Ectodermal cell (in vitro differentiated cells): ENCODE results near the gene FOXP4.

Experiments
- H3K27ac ChIP-seq: 2 replicates; pipeline ENCODE4 v1.7.0; 2013; ENCODE audit warnings: mild to moderate bottlenecking, low read depth, low read length; ENCODE audit not compliant: insufficient read depth, poor library complexity, severe bottlenecking
- H3K27me3 ChIP-seq: 2 replicates; pipeline ENCODE4 v1.7.0; 2013; ENCODE audit warnings: mild to moderate bottlenecking, low read length; ENCODE audit not compliant: insufficient read depth, control insufficient read depth, poor library complexity, severe bottlenecking
- H3K36me3 ChIP-seq: one replicate; pipeline ENCODE4 v1.7.0; 2013; ENCODE audit warnings: low read length; ENCODE audit not compliant: control insufficient read depth, insufficient read depth
- H3K4me1 ChIP-seq: one replicate; pipeline ENCODE4 v1.7.0; 2013; ENCODE audit warnings: low read length; ENCODE audit not compliant: control insufficient read depth, insufficient read depth
- H3K4me3 ChIP-seq: 2 replicates; pipeline ENCODE4 v1.7.0; 2013; ENCODE audit warnings: low read depth, low read length, control low read depth; ENCODE audit not compliant: insufficient read depth
- H3K9me3 ChIP-seq: 2 replicates; pipeline ENCODE4 v1.7.0; 2013; ENCODE audit warnings: mild to moderate bottlenecking, low read length, moderate library complexity; ENCODE audit not compliant: control insufficient read depth
- WGBS, 2 experiments: methylation state at CpG; one replicate each; pipeline ENCODE4 v1.1.7; 2013; ENCODE audit warnings: missing lambda C conversion rate in 2 of 2; 5-methylcytosine and 5-hydroxymethylcytosine counted together

The FOXP4 gene

DNA sequence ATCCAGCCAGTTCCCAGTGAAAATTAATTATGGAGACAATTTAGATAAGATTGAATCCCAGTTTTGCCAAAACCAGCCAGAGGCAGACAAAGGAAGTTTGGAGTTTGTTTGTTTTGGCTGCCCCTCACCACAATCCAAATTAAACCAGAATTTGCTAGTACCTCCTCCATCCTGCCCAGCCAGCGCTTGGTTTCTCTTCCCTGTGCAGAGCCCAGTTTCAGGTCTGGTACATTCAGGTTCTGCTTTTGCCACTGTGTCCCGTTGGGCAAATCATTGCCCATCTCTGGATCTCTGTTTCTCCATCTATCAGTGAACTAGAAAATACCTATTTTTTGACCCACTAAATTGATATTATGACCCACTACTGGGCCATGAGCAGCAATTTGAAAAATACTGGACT, 26.4 kb downstream of the FOXP4 start:
- Histone ChIP-seq H3K4me3 (no peak overlapping the region), H3K27me3 (no peaks in the 10 kb centered on the region), H3K9me3 (no peaks in the 10 kb centered on the region), H3K36me3 (peaks cover 4% of the 10 kb centered on the region), H3K27ac (no peak overlapping the region), H3K4me1 (peaks cover 98% of the 10 kb centered on the region)
- 92 to 96% methylated on average over 2 of the region's 2 CpGs for WGBS, 2 experiments

DNA sequence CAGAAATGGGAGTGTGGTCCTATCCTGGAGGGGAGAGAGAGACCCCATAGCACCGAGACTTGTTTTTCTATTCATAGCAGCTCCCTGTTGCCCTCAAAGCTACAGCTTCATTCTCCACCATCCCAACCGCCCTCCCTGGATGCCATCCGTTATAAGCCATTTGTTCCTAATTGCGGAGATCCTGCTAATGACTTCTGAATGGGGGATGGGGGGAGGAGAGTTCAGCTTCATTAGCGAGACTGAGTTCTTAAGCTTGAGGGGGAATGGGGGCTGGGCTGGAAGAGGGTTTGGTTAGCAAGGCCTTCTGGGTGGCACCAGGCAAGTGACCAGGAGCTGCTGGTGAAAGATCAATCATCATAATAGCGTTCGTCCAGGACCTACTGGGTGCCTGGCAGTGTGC, 27.1 kb downstream of the FOXP4 start:
- H3K27ac ChIP-seq, result no peak overlapping the region
- no peaks in the 10 kb centered on the region for H3K27me3 ChIP-seq
- H3K4me1 ChIP-seq, result peaks cover 98% of the 10 kb centered on the region
- no peak overlapping the region for H3K4me3 ChIP-seq
- WGBS, 2 experiments, result 58 to 64% methylated on average over 7 of the region's 7 CpGs
- no peaks in the 10 kb centered on the region for H3K9me3 ChIP-seq
- peaks cover 4% of the 10 kb centered on the region for H3K36me3 ChIP-seq

DNA sequence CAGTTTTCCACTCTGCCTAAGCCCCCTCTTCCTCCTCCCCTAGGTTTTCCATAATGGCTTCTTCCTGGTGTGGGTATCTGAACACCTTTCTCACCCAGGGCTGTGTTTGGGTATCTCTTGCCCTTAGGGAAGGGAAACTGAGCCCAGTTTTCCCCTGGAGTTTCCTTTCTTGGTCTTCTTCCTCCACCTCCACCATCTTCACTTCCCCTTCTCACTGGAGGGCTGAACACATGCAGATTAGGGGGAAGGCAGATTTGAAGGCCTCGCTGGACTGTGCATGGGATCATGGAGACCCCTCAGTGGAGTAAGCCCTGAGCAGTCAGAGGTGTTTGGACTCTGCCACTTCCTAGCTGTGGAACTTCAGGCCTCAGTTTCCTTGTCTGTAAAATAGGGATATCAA, 27.8 kb downstream of the FOXP4 start:
- 73 to 90% methylated on average over 1 of the region's 1 CpG for WGBS, 2 experiments
- no peaks in the 10 kb centered on the region for H3K27me3 ChIP-seq
- H3K4me3 ChIP-seq, result no peak overlapping the region
- H3K36me3 ChIP-seq, result peaks cover 4% of the 10 kb centered on the region
- H3K9me3 ChIP-seq, result no peaks in the 10 kb centered on the region
- H3K27ac ChIP-seq, result no peak overlapping the region
- peaks cover 94% of the 10 kb centered on the region for H3K4me1 ChIP-seq

DNA sequence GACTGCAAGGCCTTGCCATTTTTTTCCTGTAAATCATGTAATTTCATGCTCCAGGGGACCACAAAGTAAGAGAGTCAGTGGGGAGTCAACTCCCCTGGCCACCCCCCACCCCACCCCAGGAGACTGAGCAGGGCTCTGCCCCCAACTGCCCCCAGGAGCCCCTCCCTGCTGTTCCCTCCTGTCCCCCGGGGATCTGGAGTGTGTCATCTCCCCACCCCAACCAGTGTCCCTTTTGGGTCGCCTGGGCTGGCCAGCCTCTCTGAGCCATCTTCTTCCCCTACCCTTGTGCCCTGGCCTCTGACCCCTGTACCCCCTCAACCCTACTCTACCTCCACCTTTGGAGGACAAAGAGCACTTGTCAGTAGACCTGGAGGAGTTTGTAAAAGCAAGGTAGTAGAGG, 29.4 kb downstream of the FOXP4 start:
- Histone ChIP-seq H3K4me3 (no peak overlapping the region), H3K27ac (no peak overlapping the region), H3K27me3 (no peaks in the 10 kb centered on the region), H3K9me3 (no peaks in the 10 kb centered on the region), H3K36me3 (peaks cover 9% of the 10 kb centered on the region), H3K4me1 (peaks cover 88% of the 10 kb centered on the region)
- 80 to 85% methylated on average over 2 of the region's 2 CpGs for WGBS, 2 experiments

DNA sequence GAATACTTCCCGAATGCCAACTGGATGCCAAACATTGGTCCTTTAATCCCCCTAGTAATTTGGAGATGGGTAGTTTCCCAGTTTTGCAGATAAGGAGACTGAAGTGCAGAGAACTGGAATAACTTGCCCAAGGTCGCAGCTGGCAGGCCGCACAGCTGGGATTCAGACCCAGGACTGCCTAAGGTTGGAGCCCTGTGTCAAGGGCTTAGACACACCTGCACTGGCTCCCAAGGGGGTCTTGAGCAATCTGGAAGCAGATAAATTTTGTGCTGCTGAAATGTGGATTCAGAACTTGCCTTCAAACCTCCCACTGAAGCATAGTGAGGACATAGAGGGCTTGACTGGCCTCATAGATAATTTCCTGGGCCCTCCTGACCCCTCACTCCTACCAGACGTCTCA, 30.5 kb downstream of the FOXP4 start:
- 83 to 84% methylated on average over 4 of the region's 4 CpGs for WGBS, 2 experiments
- H3K9me3 ChIP-seq, result no peaks in the 10 kb centered on the region
- H3K27me3 ChIP-seq, result no peaks in the 10 kb centered on the region
- H3K36me3 ChIP-seq, result peaks cover 11% of the 10 kb centered on the region
- no peak overlapping the region for H3K4me3 ChIP-seq
- peaks cover 83% of the 10 kb centered on the region for H3K4me1 ChIP-seq
- no peak overlapping the region for H3K27ac ChIP-seq

DNA sequence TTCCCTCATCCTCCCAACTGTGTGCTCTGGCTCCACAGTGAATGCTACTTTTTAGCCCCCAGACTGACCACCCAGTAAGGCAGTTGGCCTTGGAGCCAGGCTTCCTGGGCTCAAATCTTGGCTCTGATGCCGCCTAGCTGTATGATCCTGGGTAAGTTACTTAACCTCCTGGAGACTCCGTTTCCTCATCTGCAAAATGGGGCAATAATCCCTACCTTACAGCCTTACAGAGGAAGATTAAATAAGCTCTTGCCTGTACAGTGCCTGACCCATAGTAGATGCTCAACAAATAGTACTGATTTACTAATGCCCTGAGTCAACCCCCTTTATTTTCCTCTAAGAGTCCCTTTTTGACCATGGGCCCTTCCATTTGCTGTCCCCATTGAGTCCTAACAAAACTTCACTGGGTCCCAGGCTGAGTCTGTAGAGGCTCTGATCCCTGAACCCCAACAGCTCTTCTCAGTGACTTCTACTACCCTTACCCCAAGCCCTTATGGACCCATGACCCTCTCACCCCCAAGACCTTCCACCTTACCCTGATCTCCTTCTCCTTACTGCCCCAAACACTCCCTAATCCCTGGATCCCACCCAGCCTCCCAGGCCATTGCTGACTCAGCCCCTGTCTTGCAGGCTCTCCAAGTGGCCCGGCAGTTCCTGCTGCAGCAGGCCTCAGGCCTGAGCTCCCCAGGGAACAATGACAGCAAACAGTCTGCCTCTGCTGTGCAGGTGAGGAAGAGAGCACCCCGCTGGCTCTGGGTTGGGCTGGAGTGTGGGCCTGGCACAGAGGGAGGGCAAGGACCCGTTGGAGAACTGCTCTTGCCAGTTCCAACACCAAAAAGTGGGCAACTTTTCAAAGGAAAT, 31.4 kb downstream of the FOXP4 start:
- Histone ChIP-seq H3K4me3 (no peak overlapping the region), H3K9me3 (no peaks in the 10 kb centered on the region), H3K27ac (peak overlapping the region; percentile 67), H3K36me3 (peaks cover 11% of the 10 kb centered on the region), H3K4me1 (peaks cover 77% of the 10 kb centered on the region), H3K27me3 (no peaks in the 10 kb centered on the region)
- 39 to 42% methylated on average over 5 of the region's 5 CpGs for WGBS, 2 experiments

DNA sequence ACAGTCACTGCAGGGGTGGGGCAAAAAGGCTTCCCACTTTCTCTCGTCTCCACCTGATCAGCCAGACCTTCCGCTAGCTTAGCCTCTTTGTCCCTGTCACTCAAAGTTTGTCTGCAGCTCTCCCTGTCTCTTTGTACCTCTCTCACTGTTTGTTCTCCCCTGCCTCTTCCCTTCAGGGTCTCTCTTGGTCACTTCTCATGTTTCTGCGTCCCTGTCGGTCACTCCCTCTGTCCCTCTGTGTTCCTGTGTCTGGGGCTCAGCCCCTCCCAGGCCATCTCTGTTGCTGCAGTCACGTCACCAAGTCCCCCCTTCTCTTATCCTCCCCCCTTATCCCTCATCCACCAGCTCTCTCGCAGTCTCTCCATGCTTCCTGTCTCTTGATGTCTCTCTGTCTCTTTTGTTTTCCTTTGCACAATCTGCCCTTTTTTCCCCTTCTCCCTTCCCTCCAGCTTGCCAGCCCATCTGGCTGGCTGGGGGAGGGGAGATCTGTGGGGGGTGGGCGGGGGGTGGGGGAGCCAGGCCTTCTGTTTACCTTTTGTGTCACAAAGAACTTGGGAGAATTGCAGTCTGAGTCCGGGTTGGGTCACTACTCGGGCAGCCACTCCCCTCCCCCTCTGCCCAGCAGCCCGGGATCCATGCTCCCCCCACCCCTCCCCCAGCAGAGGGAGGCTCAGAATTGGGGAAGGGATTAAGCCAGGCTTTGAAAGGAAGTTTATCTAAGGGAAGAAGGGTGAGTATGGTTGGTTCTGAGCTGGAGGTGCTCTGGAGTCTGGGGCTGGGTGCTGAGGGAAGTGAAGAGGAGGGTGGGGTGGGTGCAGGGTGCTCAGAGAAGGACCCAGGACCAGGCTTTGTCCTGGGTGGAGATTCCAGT, 32.3 kb downstream of the FOXP4 start:
- Histone ChIP-seq H3K36me3 (peaks cover 11% of the 10 kb centered on the region), H3K27me3 (no peaks in the 10 kb centered on the region), H3K27ac (peak overlapping the region; percentile 85), H3K9me3 (no peaks in the 10 kb centered on the region), H3K4me1 (peaks cover 76% of the 10 kb centered on the region), H3K4me3 (no peak overlapping the region)
- 0% methylated on average over 6 to 9 of the region's 10 CpGs for WGBS, 2 experiments

DNA sequence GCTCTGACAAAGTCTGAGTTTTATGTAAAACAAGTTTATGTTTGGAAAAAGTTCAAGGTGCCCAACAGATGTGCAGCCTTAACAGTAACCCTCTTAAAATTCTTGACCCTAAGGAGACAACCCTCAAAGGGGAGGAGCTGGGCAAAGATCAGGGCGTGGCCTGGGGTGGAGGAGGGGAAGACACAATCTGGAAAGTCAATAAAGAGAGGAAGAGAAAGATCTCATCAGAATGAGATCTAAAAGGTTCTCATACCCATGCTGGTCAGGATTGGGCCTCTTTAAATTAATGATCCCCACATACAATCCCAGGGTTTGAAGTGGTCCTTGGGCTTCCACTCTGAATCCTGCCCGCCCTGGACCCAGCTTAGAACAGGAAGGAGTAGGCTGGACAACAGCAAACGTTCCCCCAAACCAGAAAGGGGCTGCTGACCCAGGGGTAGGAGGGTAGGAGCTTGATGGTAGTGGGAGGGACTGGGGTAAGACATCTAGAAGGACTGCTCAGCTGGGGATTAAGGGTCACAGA, 33.0 kb downstream of the FOXP4 start:
- H3K4me1 ChIP-seq, result peaks cover 76% of the 10 kb centered on the region
- H3K36me3 ChIP-seq, result peaks cover 6% of the 10 kb centered on the region
- H3K27ac ChIP-seq, result peak overlapping the region; percentile 85
- no peaks in the 10 kb centered on the region for H3K27me3 ChIP-seq
- no peak overlapping the region for H3K4me3 ChIP-seq
- 41 to 46% methylated on average over 3 of the region's 3 CpGs for WGBS, 2 experiments
- H3K9me3 ChIP-seq, result no peaks in the 10 kb centered on the region

DNA sequence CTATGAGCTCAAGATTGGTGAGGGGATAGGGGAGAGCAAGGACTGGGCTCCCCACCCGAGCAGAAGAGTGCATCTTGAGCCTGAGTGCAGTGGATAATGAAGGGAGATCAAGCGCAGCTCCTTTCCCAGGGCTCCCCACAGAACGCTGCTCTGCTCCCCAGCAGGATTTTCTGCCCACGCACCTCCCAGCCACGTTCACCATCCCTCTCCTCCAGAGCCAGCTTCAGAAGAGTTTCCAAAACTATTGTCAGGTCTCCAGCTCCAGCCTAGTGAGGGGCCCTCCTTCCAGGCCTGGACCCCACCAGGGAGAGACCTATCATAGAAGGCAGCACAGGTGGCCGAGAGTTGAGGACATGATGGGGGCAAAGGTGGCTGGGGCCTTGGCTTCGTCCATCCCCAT, 34.5 kb downstream of the FOXP4 start:
- WGBS, 2 experiments, result 81 to 85% methylated on average over 7 of the region's 7 CpGs

DNA sequence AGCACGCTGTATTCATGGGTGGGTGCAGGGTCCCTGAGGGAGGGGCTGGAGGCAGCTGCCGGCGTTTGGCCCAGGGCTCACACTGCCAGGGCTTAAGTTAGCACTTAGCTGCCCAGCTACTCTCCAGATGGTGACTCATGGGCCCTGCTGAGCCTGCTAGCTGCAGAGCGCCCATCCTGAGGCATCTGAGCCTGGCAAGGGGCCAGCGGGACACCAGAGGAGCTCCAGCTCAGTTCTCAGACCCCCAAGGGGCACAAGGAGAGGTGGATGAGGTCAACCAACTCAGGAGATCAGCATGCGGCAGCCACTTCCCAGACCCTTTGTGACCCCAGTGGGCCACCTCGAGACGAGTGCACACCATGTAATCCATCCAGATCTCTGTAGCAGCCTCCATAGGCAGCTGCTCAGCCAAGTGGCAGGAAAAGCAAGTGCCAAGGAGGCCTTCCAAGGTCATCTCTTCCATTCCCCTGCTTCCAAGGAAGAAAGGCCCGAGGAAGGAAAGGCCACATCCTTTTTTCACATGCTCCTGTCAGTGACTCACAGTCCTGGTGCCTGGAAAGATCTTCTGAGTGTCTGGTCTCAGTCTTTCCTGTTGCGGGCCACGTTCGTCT, 35.3 kb downstream of the FOXP4 start:
- 92 to 93% methylated on average over 12 of the region's 12 CpGs for WGBS, 2 experiments

More for the DNA sequence above, 34.5 kb downstream of the FOXP4 start:
- Histone ChIP-seq H3K4me1 (peaks cover 78% of the 10 kb centered on the region), H3K27me3 (no peaks in the 10 kb centered on the region), H3K9me3 (no peaks in the 10 kb centered on the region), H3K36me3 (peaks cover 6% of the 10 kb centered on the region), H3K27ac (no peak overlapping the region), H3K4me3 (no peak overlapping the region)

More for the DNA sequence above, 35.3 kb downstream of the FOXP4 start:
- no peak overlapping the region for H3K27ac ChIP-seq
- H3K27me3 ChIP-seq, result no peaks in the 10 kb centered on the region
- no peaks in the 10 kb centered on the region for H3K9me3 ChIP-seq
- no peak overlapping the region for H3K4me3 ChIP-seq
- H3K4me1 ChIP-seq, result peaks cover 77% of the 10 kb centered on the region
- peaks cover 6% of the 10 kb centered on the region for H3K36me3 ChIP-seq
